ENCODE data around the gene CALCOCO1. TPM values are rescaled to one million over a fixed set of nuclear protein-coding genes. Genes with fewer than 3 reads are reported as not detected.
"Not testable (repeated sequence)": the region's sequence is repeated elsewhere in the genome, so short reads cannot be mapped to it uniquely, and the experiment has no call there.

Gene CALCOCO1
- total RNA-seq, 1 experiment from 2014 or later, result 49.4 TPM

GRCh38 chr12:53683494-53683893 is 43.8 kb downstream of the CALCOCO1 start:
- BruUV-seq (replicated peaks), result no TSS peak

DNA sequence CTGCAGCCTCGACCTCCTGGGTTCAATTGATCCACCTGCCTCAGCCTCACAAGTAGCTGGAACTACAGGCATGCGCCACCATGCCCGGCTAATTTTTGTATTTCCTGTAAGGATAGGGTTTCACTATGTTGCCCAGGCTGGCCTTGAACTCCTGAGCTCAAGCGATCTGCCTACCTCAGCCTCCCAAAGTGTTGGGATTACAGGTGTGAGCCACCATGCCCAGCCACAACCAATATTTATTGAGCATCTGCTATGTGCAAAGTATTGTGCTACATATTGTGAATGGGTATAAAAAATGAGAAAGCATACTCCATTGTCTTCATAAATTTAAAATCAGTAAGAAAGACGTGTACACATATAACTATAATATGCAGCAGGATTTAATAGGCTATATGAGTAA is 47.2 kb downstream of the CALCOCO1 start:
- H3K27me3 Mint-ChIP-seq (ENCODE audit: insufficient read depth, unreplicated experiment), result peaks cover 12% of the 10 kb centered on the region
- ChIA-PET CTCF (interaction anchor here (0.6 to 2.0 kb wide), 6 partner anchors 22 to 473 kb away, joined by 3 to 6 read pairs (median 4); partner anchors contain the start of gene ATF7), POLR2A (interaction anchor here (0.7 to 1.1 kb wide), 2 partner anchors 179 to 259 kb away, joined by 3 to 4 read pairs; partner anchors contain the start of gene TARBP2)
- intact Hi-C loops (cut with micrococcal nuclease); DNase-seq (ENCODE audit: unreplicated experiment); H3K4me3 Mint-ChIP-seq (ENCODE audit: unreplicated experiment); H3K27ac Mint-ChIP-seq (ENCODE audit: low read depth, unreplicated experiment); H3K4me1 Mint-ChIP-seq (ENCODE audit: insufficient read depth, unreplicated experiment); BruUV-seq (replicated peaks); H3K9me3 Mint-ChIP-seq (ENCODE audit: unreplicated experiment): not testable (repeated sequence)
- peaks cover 10% of the 10 kb centered on the region for H3K36me3 Mint-ChIP-seq (ENCODE audit: insufficient read depth, unreplicated experiment)

More at GRCh38 chr12:53683494-53683893, 43.8 kb downstream of the CALCOCO1 start:
- H3K4me1 Mint-ChIP-seq (ENCODE audit: insufficient read depth, unreplicated experiment), result peaks cover 4% of the 10 kb centered on the region
- no peak overlapping the region for H3K4me3 Mint-ChIP-seq (ENCODE audit: unreplicated experiment)
- no peak for TF ChIP-seq CTCF (IDR thresholded peaks at IDR 0.05; ENCODE audit: unreplicated experiment)
- POLR2A ChIA-PET, result interaction anchor here (1.4 kb wide), 1 partner anchor 24 kb away, joined by 5 read pairs; no protein-coding TSS in a partner anchor
- DNase-seq (ENCODE audit: unreplicated experiment), result no peak
- CTCF ChIA-PET, result interaction anchor here (0.6 to 9.5 kb wide), 4 partner anchors 8 to 61 kb away, joined by 5 to 98 read pairs (median 12); no protein-coding TSS in a partner anchor
- H3K9me3 Mint-ChIP-seq (ENCODE audit: unreplicated experiment), result no peaks in the 10 kb centered on the region
- no peaks in the 10 kb centered on the region for H3K36me3 Mint-ChIP-seq (ENCODE audit: insufficient read depth, unreplicated experiment)
- intact Hi-C loops (cut with micrococcal nuclease), result no loop called here
- no peak overlapping the region for H3K27ac Mint-ChIP-seq (ENCODE audit: low read depth, unreplicated experiment)
- H3K27me3 Mint-ChIP-seq (ENCODE audit: insufficient read depth, unreplicated experiment), result peaks cover 12% of the 10 kb centered on the region

GRCh38 chr12:53677800-53678148 is 49.5 kb downstream of the CALCOCO1 start:
- intact Hi-C loops (cut with micrococcal nuclease), result loop anchor here (2.0 to 10.0 kb wide), 2 partner anchors 53 to 353 kb away; partner anchors contain the start of gene AAAS
- Mint-ChIP-seq H3K4me1 (ENCODE audit: insufficient read depth, unreplicated experiment) (peaks cover 4% of the 10 kb centered on the region), H3K36me3 (ENCODE audit: insufficient read depth, unreplicated experiment) (peaks cover 29% of the 10 kb centered on the region), H3K9me3 (ENCODE audit: unreplicated experiment) (no peaks in the 10 kb centered on the region), H3K27me3 (ENCODE audit: insufficient read depth, unreplicated experiment) (peaks cover 12% of the 10 kb centered on the region), H3K27ac (ENCODE audit: low read depth, unreplicated experiment) (no peak overlapping the region), H3K4me3 (ENCODE audit: unreplicated experiment) (no peak overlapping the region)
- DNase-seq (ENCODE audit: unreplicated experiment), result no peak
- CTCF ChIA-PET, result interaction anchor here (0.6 to 3.2 kb wide), 10 partner anchors 11 to 169 kb away, joined by 3 to 37 read pairs (median 4); no protein-coding TSS in a partner anchor
- TF ChIP-seq CTCF (IDR thresholded peaks at IDR 0.05; ENCODE audit: unreplicated experiment), result no peak
- no TSS peak for BruUV-seq (replicated peaks)
- POLR2A ChIA-PET, result interaction anchor here (4.1 kb wide), 1 partner anchor 135 kb away, joined by 24 read pairs; no protein-coding TSS in a partner anchor

DNA sequence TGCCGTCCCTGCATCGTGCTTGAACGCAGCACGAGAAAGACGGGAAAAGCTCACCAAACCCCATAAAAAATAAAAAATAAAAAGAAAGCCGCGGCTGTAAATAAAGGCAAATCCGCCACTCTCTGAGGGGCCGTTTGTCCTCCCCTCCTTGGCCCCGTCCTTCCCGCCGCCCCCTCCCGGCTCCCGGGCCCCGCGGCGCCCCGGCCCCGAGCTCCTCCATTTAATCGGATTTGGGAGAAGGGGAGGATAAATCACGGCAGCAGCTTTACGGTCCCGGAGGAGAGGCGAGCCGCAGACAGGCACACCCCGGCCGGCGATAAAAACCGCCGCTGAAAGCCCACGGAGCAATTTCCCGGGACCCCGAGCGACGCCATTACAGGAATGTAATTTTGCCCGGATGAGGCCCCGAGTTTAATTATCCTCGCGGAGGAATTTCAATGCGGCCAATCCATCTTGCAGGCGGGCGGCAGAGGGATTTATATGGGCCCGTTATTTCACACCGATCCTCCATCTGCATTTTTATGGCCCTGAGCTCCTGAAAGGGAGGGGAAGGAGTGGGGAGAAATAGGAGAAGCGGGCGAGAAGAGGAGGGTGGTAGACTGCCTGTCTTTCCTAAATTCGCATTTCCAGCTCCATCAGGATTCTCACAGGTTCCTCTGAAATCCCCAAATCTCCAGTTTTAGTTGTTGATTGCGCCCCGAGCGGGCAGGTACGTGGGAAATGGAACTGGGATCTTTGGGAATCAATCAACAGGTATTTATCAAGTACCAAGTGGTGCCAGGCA is 50.0 kb downstream of the CALCOCO1 start:
- intact Hi-C loops (cut with micrococcal nuclease), result loop anchor here (2.0 to 10.0 kb wide), 2 partner anchors 52 to 352 kb away; partner anchors contain the start of gene AAAS
- BruUV-seq (replicated peaks), result no TSS peak
- Mint-ChIP-seq H3K9me3 (ENCODE audit: unreplicated experiment) (no peaks in the 10 kb centered on the region), H3K36me3 (ENCODE audit: insufficient read depth, unreplicated experiment) (peaks cover 35% of the 10 kb centered on the region), H3K27me3 (ENCODE audit: insufficient read depth, unreplicated experiment) (peaks cover 12% of the 10 kb centered on the region), H3K4me1 (ENCODE audit: insufficient read depth, unreplicated experiment) (peaks cover 4% of the 10 kb centered on the region), H3K4me3 (ENCODE audit: unreplicated experiment) (no peak overlapping the region), H3K27ac (ENCODE audit: low read depth, unreplicated experiment) (no peak overlapping the region)
- POLR2A ChIA-PET, result interaction anchor here (0.8 to 4.1 kb wide), 4 partner anchors 39 to 134 kb away, joined by 4 to 25 read pairs (median 14); no protein-coding TSS in a partner anchor
- TF ChIP-seq CTCF (IDR thresholded peaks at IDR 0.05; ENCODE audit: unreplicated experiment), result no peak
- no peak for DNase-seq (ENCODE audit: unreplicated experiment)
- CTCF ChIA-PET, result interaction anchor here (0.9 to 3.2 kb wide), 10 partner anchors 12 to 169 kb away, joined by 3 to 37 read pairs (median 4); no protein-coding TSS in a partner anchor

All from MCF 10A (cell line).